EH (cell line): Measurements from ENCODE around the gene ADAMTS20.

Experiments
- DNase-seq: peaks from one replicate; pipeline ENCODE4 v3.0.0-alpha.2; 2015; ENCODE audit warnings: low read depth

ADAMTS20 gene

DNA sequence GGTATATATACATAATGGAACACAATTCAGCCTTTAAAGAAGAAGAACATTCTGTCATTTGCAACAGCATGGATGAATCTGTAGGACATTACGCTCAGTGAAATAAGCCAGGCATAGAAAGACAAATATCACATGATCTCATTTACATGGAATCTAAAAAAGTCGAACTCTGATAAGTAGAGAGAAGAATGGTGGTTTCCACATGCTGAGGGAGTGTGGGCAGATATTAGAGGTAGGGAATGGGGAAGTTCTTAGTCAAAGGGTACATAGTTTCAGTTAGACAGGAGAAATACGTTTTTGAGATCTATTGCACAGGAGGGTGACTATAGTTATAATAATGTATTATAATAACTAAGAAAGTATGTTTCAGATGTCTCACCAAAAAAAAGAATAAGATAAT lies 71.4 kb downstream of the ADAMTS20 start:
- no peak for DNase-seq

GRCh38 chr12:43462741-43463140 lies 89.3 kb downstream of the ADAMTS20 start:
- DNase-seq = no peak

DNA sequence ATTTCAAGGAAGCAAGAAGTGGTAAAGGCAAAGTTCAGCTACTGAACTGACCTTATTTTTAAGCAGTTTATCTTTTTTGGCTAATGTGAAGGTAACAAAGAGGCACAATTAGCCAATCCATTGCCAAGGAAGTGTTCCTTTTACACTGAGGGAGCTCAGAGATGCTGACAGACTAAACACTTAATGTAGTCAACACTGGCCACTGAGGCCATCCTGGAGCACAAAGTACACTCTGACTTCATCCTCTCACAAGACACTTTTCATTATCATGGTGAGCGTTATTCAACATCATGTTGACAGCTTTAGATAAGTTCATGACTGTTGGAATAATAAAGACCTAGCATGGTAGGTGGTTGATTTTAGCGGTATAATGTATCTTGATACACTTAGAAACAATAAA lies 89.9 kb downstream of the ADAMTS20 start:
- DNase-seq = no peak

DNA sequence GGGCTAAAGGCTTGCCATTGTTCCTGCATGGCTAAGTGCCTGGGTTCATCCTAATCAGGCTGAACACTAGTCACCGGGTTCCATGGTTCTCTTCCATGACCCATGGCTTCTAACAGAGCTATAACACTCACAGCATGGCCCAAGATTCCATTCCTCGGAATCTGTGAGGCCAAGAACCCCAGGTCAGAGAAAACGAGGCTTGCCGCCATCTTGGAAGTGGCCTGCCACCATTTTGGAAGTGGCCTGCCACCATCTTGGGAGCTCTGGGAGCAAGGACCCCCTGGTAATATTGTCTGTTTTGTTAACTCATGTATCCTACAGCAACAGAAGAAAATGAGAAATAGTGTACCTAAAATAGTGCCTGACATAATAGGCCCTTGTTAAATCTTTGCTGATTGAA lies 92.7 kb downstream of the ADAMTS20 start:
- DNase-seq = no peak

DNA sequence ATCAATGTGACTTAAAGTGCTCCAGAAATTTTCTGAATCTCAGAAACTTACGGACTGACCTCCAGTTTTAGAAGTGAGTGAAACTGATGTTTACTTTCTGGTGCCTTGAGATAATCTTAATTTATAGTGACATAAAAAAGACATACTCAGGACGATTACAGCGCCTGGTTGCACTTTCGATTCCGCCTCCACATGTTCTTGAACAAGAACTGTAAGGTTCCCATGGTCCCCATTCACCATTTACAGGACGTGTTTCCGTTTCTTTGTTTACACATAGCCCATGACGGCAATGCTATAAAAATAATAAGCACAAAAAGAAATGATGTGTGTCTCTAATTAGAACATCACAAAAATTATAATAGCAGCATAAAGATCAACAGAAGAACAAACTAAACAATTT lies 98.2 kb downstream of the ADAMTS20 start:
- no peak for DNase-seq

DNA sequence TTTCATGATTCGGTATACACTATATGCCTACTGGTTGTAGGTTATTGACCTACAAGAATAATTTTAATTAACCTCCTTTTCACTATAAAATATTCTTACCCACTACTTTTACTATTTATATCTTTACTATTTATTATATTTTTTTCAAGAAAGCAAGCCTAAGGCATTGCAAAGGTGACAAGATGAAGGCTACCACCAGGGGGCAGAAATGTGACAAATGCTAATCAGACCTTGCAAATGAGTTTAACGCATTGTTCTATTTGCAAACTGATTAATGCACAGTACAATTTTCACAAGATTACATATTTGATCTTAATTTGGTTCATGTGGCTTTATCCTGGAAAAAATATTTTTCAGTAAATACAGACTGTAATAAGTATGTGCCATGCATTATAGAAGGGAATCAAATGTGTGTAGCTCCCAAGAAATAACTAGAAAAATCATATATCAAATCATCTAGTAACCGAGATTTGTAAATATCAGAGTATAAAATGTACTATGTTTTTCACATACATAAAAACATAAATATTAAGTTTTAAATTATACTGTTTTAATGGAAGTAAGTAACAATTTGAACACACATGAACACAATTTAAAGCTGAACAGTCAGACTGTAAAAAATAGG lies 107.0 kb downstream of the ADAMTS20 start:
- DNase-seq = peak; percentile 50

DNA sequence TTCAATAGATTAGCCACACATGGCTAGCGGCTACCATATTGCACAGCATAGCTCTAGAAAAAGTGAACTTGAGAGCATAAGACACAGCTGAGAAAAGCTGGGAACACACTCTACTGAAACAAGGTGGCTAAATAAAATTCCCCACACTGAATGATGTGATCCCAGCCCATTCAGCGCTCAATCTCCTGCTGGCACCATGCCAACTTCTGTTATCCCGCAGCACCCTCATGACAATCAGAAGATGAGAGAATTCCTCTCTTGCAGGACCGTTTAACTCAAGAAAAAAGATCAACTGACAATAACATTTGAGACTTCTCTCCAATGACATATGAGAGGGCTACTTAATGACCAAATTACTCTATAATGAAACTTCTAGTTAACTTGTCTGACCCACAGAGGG lies 115.4 kb downstream of the ADAMTS20 start:
- DNase-seq = no peak

GRCh38 chr12:43434614-43435013 lies 117.4 kb downstream of the ADAMTS20 start:
- no peak for DNase-seq

- DNase-seq = no peak
Measured at GRCh38 chr12:43428088-43428600, 123.9 kb downstream of the ADAMTS20 start.

GRCh38 chr12:43425361-43425760 lies 126.6 kb downstream of the ADAMTS20 start:
- no peak for DNase-seq

GRCh38 chr12:43416981-43417380 lies 135.0 kb downstream of the ADAMTS20 start:
- DNase-seq = no peak

DNA sequence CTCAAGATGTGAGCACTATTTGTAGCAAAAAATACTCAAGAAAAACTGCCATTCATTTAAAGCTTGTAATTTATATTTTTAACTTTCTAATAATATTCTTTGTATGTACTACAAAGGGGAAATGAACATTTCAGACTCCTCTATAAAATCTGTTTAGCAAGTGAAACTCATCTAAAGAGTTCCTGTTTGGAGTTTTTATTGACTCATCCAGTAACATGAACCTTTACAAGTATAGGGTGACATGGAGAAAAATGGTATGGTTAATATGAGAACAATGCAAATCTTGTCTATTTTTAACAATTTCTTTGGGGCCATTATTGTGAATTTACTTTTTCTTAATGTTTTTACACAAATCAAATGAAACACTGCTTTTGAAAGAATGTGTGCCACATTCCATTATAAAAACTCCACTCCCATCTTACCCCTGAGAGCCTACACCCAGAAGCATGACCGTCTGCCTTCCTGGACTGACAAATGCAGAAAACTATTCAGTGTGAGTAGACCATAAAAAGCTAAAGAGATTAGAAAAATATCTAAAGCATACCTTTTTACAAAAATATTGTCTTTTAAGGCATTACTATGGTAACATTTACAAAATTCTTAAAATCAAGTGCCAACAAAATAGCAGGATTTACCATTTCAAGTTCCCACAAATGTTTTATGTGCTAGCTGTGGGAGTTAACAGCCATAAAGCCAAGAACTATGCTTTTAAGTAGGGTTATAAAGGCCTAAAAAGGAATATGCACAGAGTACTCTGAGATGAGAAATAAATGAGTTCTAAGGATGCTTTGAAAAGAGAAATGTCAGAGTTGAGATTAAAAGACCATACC lies 144.0 kb downstream of the ADAMTS20 start:
- DNase-seq = peak; percentile 50

DNA sequence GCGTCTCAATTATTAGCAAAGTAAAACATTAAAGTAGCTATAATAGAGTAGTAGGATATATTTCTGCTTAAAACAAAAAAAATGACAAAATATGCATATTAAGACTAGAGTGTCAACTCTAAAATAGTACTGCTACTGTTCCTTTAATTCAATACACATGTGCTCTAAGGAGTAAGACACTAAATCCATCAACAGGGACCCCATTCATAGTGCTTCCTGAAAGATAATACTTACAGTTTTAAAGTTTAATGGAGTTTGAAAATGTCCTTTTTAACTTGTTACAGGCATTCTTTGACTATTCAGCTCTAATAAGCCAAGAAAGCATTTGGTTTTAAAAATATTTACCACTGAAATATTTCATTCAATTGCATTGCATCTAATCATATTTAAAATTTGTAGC lies 145.2 kb downstream of the ADAMTS20 start:
- no peak for DNase-seq

DNA sequence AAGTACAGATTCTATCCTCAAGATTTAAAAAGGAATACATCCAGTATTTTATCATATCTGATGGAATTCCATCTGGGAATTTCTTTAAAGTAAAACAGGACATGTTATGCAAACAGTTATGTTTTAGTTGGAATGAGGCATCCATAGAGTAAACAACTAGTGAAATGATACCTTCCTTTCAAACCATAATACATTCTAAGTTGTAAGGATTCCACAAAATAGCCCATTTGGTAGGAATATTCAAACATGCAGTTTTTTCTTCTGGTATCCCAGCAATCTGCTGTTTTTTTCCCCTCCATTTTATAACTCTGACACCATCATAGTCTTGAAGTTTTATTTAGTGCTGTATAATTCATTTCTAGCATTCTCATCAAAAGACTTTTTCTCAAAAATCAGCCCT lies 149.6 kb downstream of the ADAMTS20 start:
- no peak for DNase-seq

DNA sequence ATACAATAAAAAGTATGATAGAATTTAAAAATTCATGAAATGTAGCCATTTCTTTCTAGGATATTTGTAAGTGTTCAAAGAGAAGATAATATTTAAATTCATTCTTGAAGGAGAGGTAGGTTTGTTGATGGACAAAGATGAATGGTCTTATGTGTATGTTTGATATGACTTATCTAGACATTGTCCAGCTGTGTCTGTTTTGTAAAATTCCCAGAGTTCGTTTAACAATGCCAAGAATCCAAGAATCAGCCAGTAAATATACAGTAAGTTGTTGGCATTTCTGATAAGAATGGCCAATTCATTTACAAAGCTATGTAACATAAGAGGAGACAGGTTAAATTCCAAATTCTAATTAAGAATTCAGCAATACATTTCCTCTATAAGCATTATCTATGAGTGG lies 150.9 kb downstream of the ADAMTS20 start:
- DNase-seq = no peak

DNA sequence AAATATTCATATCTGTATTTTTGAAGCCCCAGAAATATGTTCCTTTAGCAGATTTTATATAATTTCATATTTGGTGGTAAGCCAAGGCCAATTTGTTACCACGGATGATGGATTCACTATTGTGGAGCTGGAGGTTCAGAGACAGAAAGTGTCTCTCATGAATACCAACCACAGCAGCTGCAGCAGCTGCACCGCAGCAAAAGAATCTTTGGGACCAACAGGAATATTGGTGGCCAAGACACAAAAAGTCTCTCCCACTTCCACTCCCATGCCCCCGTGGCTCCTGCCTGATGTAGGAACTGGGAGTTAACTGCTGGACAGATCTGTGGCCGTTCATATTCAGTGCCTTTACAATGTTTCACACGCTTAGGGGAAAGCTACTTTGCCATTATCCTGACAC lies 155.3 kb downstream of the ADAMTS20 start:
- DNase-seq = no peak

DNA sequence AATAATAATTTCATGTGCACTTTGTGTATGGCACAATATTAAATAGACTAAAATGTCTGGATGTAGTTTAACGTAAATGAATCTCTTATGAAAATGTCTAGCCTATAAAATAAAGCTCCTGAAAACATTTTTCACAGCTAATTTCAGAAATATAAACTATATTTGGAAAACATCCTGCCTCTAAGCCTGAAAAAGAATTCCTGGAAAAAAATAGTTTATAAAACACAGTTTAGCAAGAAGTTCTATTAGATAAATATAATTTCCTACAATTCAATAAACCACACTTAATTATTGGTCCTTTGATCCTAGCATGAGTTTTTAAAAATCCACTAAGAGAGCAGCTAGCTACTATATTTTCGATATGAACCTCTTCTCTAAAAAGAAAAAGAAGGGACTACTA lies 159.9 kb downstream of the ADAMTS20 start:
- DNase-seq = no peak

GRCh38 chr12:43381879-43382278 lies 170.1 kb downstream of the ADAMTS20 start:
- no peak for DNase-seq

DNA sequence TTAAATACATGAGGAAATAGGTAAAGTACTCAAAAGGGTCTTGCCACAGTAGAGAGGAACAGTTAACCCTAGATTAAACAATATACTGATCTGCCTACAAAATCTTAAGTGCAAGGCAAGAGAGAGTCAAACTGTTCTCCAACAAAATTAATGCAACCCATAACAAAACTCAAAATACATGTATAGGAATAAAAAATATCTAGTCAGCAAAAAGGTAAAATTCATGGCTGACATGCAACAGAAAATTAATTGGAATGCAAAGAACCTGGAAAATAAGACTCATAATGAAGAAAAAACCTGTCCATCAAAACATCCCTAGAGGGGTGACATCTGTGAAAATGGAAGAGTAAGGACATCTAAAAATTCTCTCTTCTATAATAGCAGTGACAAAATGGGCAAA lies 173.6 kb downstream of the ADAMTS20 start:
- no peak for DNase-seq

DNA sequence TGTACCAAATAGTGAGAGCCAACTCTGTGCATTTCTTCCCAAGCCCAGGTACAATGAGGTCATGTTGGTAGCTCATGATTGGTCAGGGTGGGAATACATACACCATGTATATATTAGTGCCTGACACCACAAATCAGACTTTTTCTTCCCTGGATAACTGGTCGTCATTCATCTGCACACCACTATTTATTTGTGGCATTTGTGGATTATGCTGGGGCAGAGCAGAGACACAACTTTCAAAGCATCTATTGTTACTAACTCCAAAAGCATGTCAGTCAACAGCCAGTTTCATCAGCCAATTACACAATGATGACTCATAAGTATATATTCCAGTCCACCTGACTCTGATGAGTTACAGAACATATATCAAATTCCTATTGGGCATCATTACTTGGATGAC lies 181.7 kb downstream of the ADAMTS20 start:
- peak; percentile 34 for DNase-seq

DNA sequence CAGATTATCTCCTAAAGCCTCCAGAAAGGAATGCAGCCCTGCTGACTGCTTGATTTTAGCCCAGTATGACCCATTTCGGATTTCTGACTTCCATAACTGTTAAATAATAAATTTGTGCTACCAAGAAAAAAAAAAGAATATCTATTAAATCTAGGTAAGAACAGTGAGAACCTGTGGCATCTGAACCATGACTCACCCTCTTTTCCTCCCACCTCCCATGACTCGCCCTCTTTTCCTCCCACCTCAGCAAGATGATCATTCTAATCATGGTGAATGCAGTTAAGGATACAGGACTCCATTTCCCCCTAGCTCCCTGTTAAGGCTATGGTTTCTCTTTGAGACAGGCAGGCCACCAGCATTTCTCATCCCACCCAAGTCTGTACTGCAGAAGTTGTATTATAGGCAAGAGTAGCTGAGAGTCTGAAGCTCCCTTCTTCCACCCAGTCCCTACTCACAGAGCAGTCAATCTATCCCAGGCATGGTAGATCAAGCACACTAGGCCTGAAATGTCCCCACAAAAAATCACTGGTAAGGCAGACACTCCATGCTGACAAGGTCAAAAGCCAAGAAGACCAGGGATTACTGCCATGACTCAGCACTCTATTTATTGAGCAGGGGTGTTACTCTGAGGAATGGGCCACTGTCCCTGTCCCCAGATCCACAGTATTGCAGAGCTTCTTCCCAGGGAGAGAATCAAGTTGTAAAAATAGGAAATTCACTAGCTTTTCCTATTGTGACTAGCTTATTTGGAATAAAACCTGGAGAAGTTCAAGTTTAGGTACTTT lies 188.9 kb downstream of the ADAMTS20 start:
- DNase-seq = no peak

- DNase-seq = no peak
Measured at GRCh38 chr12:43361031-43361710, 190.8 kb downstream of the ADAMTS20 start.
